GM12873 (cell line): ENCODE measurements around the gene GABARAPL2.

ENCODE experiments used
- CTCF ChIP-seq: IDR thresholded peaks from 2 replicates; pipeline ENCODE4 v1.5.1; 2012; ENCODE audit warnings: low read depth, mild to moderate bottlenecking, moderate library complexity, low read length, control low read depth; ENCODE audit not compliant: insufficient read depth; ENCODE audit errors: missing control alignments

Gene GABARAPL2

GRCh38 chr16:75622761-75623605 lies 56.8 kb downstream of the GABARAPL2 start, which contains the start of gene ADAT1:
ADAT1 (minus strand) TSS chr16:75623281; CDS start chr16:75620799, 2,482 bp downstream.
- TF ChIP-seq CTCF, result no peak

DNA sequence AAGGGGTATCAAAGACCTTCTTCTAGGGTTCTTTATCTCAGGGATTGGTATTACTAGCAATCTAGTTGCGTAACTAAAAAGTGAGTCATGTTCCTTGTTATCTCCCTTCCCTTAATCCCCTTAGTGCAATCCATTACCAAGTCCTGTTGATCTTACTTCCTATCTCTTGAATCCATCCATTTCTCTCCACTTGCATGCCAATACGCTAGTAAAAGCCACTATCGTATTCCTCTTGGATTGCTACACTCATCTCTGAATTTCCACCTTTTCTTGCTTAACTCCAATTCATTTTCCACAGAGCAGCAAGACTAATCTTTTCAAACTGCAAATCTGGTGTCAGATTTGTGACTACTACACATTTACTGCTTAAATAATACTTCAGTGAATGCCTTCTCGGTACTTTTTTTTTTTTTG lies 58.7 kb downstream of the GABARAPL2 start:
- TF ChIP-seq CTCF, result no peak

DNA sequence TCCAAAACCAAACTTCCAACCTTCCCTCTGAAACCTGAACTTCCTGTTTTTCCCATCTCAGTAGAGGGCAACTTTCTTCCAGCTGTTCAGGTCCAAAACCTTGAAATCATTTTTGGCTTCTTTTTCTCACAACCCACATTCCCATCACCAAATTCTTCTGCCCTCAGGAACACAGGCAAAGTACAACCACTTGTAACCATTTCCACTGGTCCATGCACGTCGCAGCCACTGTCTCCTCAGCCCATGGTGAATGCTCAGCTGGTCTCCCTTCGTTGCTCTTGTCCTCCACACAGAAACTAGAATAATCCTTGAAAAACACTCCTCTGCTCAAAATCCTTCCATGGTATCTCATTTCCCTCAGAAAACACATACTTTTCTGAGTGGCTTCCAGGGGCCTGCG lies 60.6 kb downstream of the GABARAPL2 start:
- no peak for TF ChIP-seq CTCF
